Trophoblast cell (in vitro differentiated cells and primary cell): ENCODE data around the gene SRCAP.

Experiments used
- DNase-seq, 2 donors: peaks; one replicate each; pipeline ENCODE4 v3.0.0-alpha.2; 2016
- H2AFZ ChIP-seq: 2 replicates; pipeline ENCODE4 v1.6.1; 2013; ENCODE audit warnings: low read length, moderate library complexity, mild to moderate bottlenecking; ENCODE audit not compliant: insufficient read depth, poor library complexity
- H2AK5ac ChIP-seq: 2 replicates; pipeline ENCODE4 v1.6.1; 2013; ENCODE audit warnings: mild to moderate bottlenecking, low read length
- H2BK120ac ChIP-seq: 2 replicates; pipeline ENCODE4 v1.6.1; 2013; ENCODE audit warnings: low read length, mild to moderate bottlenecking, moderate library complexity; ENCODE audit not compliant: insufficient read depth, poor library complexity
- H2BK12ac ChIP-seq: 2 replicates; pipeline ENCODE4 v1.6.1; 2013; ENCODE audit warnings: mild to moderate bottlenecking, low read length, moderate library complexity
- H2BK5ac ChIP-seq: 2 replicates; pipeline ENCODE4 v1.6.1; 2013; ENCODE audit warnings: low read length, low read depth, moderate library complexity, mild to moderate bottlenecking; ENCODE audit not compliant: poor library complexity
- H3K14ac ChIP-seq: 2 replicates; pipeline ENCODE4 v1.6.1; 2013; ENCODE audit warnings: mild to moderate bottlenecking, low read length
- H3K18ac ChIP-seq: 2 replicates; pipeline ENCODE4 v1.6.1; 2013; ENCODE audit warnings: mild to moderate bottlenecking, low read length
- H3K23ac ChIP-seq: 2 replicates; pipeline ENCODE4 v1.6.1; 2013; ENCODE audit warnings: low read length
- H3K27ac ChIP-seq: 2 replicates; pipeline ENCODE4 v1.5.1; 2013; ENCODE audit warnings: low read depth, mild to moderate bottlenecking, inconsistent platforms, low read length, moderate library complexity
- H3K27me3 ChIP-seq: 2 replicates; pipeline ENCODE4 v1.6.1; 2013; ENCODE audit warnings: inconsistent platforms, mild to moderate bottlenecking, low read length, moderate library complexity; ENCODE audit not compliant: insufficient read depth
- H3K36me3 ChIP-seq, 2 experiments: 1 replicate in 1 of 2; 2 replicates in 1 of 2; pipeline ENCODE4 v1.6.1; 2013; ENCODE audit warnings: low read length in 2 of 2, mild to moderate bottlenecking in 2 of 2, moderate library complexity in 1 of 2; ENCODE audit not compliant: insufficient read depth in 2 of 2, control insufficient read depth in 1 of 2
- H3K4ac ChIP-seq: 2 replicates; pipeline ENCODE4 v1.6.1; 2013; ENCODE audit warnings: low read depth, mild to moderate bottlenecking, low read length, moderate library complexity
- H3K4me1 ChIP-seq, 2 experiments: 1 replicate in 1 of 2; 2 replicates in 1 of 2; pipeline ENCODE4 v1.6.1; 2013; ENCODE audit warnings: low read length in 2 of 2, mild to moderate bottlenecking in 2 of 2, moderate library complexity in 1 of 2; ENCODE audit not compliant: insufficient read depth in 2 of 2, control insufficient read depth in 1 of 2
- H3K4me2 ChIP-seq: 2 replicates; pipeline ENCODE4 v1.6.1; 2013; ENCODE audit warnings: inconsistent platforms, mild to moderate bottlenecking, low read length, moderate library complexity
- H3K4me3 ChIP-seq: 2 replicates; pipeline ENCODE4 v1.5.1; 2013; ENCODE audit warnings: mild to moderate bottlenecking, low read depth, low read length, inconsistent platforms
- H3K79me1 ChIP-seq: one replicate; pipeline ENCODE4 v1.6.1; 2013; ENCODE audit warnings: low read length
- H3K79me2 ChIP-seq: 2 replicates; pipeline ENCODE4 v1.6.1; 2013; ENCODE audit warnings: low read length, mild to moderate bottlenecking; ENCODE audit not compliant: control insufficient read depth, insufficient read depth, poor library complexity
- H3K9ac ChIP-seq: 2 replicates; pipeline ENCODE4 v1.6.1; 2013; ENCODE audit warnings: mild to moderate bottlenecking, low read length
- H3K9me3 ChIP-seq: 2 replicates; pipeline ENCODE4 v1.6.1; 2013; ENCODE audit warnings: low read depth, mild to moderate bottlenecking, control low read depth, inconsistent platforms, low read length; ENCODE audit not compliant: insufficient read depth
- H4K12ac ChIP-seq: 2 replicates; pipeline ENCODE4 v1.6.1; 2013; ENCODE audit warnings: low read depth, mild to moderate bottlenecking, low read length, moderate library complexity
- H4K8ac ChIP-seq: 2 replicates; pipeline ENCODE4 v1.6.1; 2013; ENCODE audit warnings: low read depth, mild to moderate bottlenecking, low read length, moderate library complexity
- H4K91ac ChIP-seq: one replicate; pipeline ENCODE4 v1.6.1; 2013; ENCODE audit warnings: low read depth, mild to moderate bottlenecking, low read length, moderate library complexity
- WGBS: extraction: QIAGEN DNeasy Blood & Tissue Kit; methylation state at CpG from one replicate; pipeline ENCODE4 v1.1.7; 2013; ENCODE audit warnings: missing lambda C conversion rate; ENCODE audit not compliant: insufficient read length, insufficient coverage; ENCODE audit errors: extremely low coverage; 5-methylcytosine and 5-hydroxymethylcytosine counted together

Gene SRCAP

GRCh38 chr16:30766206-30766932 lies 67.4 kb downstream of the SRCAP start:
- Histone ChIP-seq H3K4ac (no peak overlapping the region), H4K12ac (no peak overlapping the region), H3K18ac (no peak overlapping the region), H2BK5ac (no peak overlapping the region), H3K79me1 (peaks cover 10% of the 10 kb centered on the region), H3K14ac (no peak overlapping the region), H3K4me3 (no peak overlapping the region), H4K91ac (no peak overlapping the region), H3K23ac (no peak overlapping the region), H3K4me1 (peaks cover 7 to 8% of the 10 kb centered on the region in 2 experiments), H3K79me2 (peaks cover 15% of the 10 kb centered on the region), H2BK120ac (no peak overlapping the region), H4K8ac (no peak overlapping the region), H3K4me2 (no peak overlapping the region), H2BK12ac (no peak overlapping the region), H3K27ac (no peak overlapping the region), H3K27me3 (no peaks in the 10 kb centered on the region), H3K9ac (no peak overlapping the region), H3K36me3 (peaks cover 66 to 76% of the 10 kb centered on the region in 2 experiments), H2AK5ac (no peak overlapping the region), H3K9me3 (peaks cover 2% of the 10 kb centered on the region), H2AFZ (no peak overlapping the region)
- no CpG with 5 or more reads among the region's 29 CpGs for WGBS
- no peak for DNase-seq

GRCh38 chr16:30766933-30767284 lies 67.9 kb downstream of the SRCAP start:
- WGBS: no CpG with 5 or more reads among the region's 4 CpGs
- H2BK5ac ChIP-seq: no peak overlapping the region

DNA sequence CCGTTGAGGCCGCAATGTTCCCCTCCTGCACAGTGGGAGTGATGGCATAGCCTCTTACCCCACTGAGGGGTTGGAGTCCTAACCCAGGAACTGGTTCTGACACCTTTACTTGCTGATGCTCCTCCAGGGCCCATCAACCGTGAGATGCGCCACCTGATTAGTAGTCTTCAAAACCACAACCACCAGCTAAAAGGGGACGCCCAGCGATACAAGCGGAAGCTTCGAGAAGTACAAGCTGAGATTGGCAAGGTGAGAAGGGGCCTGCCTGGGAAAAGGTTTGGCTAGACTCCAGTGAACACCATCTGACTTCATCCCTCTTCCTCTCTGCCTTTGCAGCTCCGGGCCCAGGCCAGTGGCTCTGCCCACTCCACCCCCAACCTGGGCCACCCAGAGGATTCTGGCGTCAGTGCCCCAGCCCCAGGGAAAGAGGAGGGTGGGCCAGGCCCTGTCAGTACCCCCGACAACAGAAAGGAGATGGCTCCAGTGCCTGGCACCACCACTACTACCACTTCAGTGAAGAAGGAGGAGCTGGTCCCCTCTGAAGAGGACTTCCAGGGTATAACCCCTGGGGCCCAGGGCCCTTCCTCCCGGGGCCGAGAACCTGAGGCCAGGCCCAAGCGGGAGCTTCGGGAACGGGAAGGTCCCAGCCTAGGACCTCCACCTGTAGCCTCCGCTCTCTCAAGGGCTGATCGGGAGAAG lies 68.9 kb downstream of the SRCAP start:
- no CpG with 5 or more reads among the region's 18 CpGs for WGBS
- no peak overlapping the region for H2AK5ac ChIP-seq
- H4K8ac ChIP-seq: no peak overlapping the region

More at GRCh38 chr16:30766933-30767284, 67.9 kb downstream of the SRCAP start:
- Histone ChIP-seq H2AFZ (no peak overlapping the region), H3K4me1 (peaks cover 7 to 8% of the 10 kb centered on the region in 2 experiments), H3K14ac (no peak overlapping the region), H4K8ac (no peak overlapping the region), H3K79me1 (peaks cover 5% of the 10 kb centered on the region), H3K79me2 (peaks cover 12% of the 10 kb centered on the region), H2AK5ac (no peak overlapping the region), H3K27ac (no peak overlapping the region), H2BK120ac (no peak overlapping the region), H3K36me3 (peaks cover 72 to 82% of the 10 kb centered on the region in 2 experiments), H3K18ac (no peak overlapping the region), H3K4ac (no peak overlapping the region), H3K27me3 (no peaks in the 10 kb centered on the region), H3K4me3 (no peak overlapping the region), H4K91ac (no peak overlapping the region), H3K9ac (no peak overlapping the region), H3K23ac (no peak overlapping the region), H3K4me2 (no peak overlapping the region), H4K12ac (no peak overlapping the region), H3K9me3 (peaks cover 3% of the 10 kb centered on the region), H2BK12ac (no peak overlapping the region)
- no peak for DNase-seq

GRCh38 chr16:30768583-30769181 lies 69.7 kb downstream of the SRCAP start:
- Histone ChIP-seq H2BK12ac (no peak overlapping the region), H2BK5ac (no peak overlapping the region), H4K8ac (no peak overlapping the region), H3K23ac (no peak overlapping the region), H2AK5ac (no peak overlapping the region), H2BK120ac (no peak overlapping the region), H3K4me2 (no peak overlapping the region), H4K91ac (no peak overlapping the region), H3K4me3 (no peak overlapping the region), H4K12ac (no peak overlapping the region), H3K14ac (no peak overlapping the region), H3K4me1 (no peaks in the 10 kb centered on the region), H3K79me1 (no peaks in the 10 kb centered on the region), H3K36me3 (peaks cover 83 to 91% of the 10 kb centered on the region in 2 experiments), H2AFZ (no peak overlapping the region), H3K79me2 (no peaks in the 10 kb centered on the region), H3K27ac (no peak overlapping the region), H3K9ac (no peak overlapping the region), H3K18ac (no peak overlapping the region), H3K4ac (no peak overlapping the region), H3K9me3 (peaks cover 3% of the 10 kb centered on the region), H3K27me3 (no peaks in the 10 kb centered on the region)
- no peak for DNase-seq
- WGBS: no CpG with 5 or more reads among the region's 23 CpGs

More for the DNA sequence above, 68.9 kb downstream of the SRCAP start:
- no peak overlapping the region for H3K4ac ChIP-seq
- H3K79me1 ChIP-seq: no peaks in the 10 kb centered on the region
- no peak overlapping the region for H2BK12ac ChIP-seq
- no peak overlapping the region for H2AFZ ChIP-seq
- peaks cover 4 to 5% of the 10 kb centered on the region in 2 experiments for H3K4me1 ChIP-seq
- H3K27me3 ChIP-seq: no peaks in the 10 kb centered on the region
- no peak overlapping the region for H3K18ac ChIP-seq
- H3K4me2 ChIP-seq: no peak overlapping the region
- no peak overlapping the region for H3K9ac ChIP-seq
- H2BK120ac ChIP-seq: no peak overlapping the region
- no peak for DNase-seq
- H3K23ac ChIP-seq: no peak overlapping the region
- H3K9me3 ChIP-seq: peaks cover 3% of the 10 kb centered on the region
- H3K4me3 ChIP-seq: no peak overlapping the region
- H4K91ac ChIP-seq: no peak overlapping the region
- H3K36me3 ChIP-seq: peaks cover 80 to 90% of the 10 kb centered on the region in 2 experiments
- H3K79me2 ChIP-seq: peaks cover 4% of the 10 kb centered on the region
- H3K14ac ChIP-seq: no peak overlapping the region
- H2BK5ac ChIP-seq: no peak overlapping the region
- no peak overlapping the region for H4K12ac ChIP-seq
- H3K27ac ChIP-seq: no peak overlapping the region
